Sigmoid colon (tissue), 7 donors: ENCODE results near the gene KATNB1. TPM values are rescaled to one million over a fixed set of nuclear protein-coding genes. Genes with fewer than 3 reads are reported as not detected.

Source experiments
- DNase-seq: peaks from one replicate; pipeline ENCODE4 v3.0.0-alpha.2; 2019
- H3K27ac ChIP-seq, 4 donors: fragments of 200-600 bp; sonication (generic); one replicate each; pipeline ENCODE4 v1.5.1; 2016 to 2019; ENCODE audit warnings: mild to moderate bottlenecking in 1 of 4
- H3K27me3 ChIP-seq, 3 donors: fragments of 200-600 bp; sonication (generic); one replicate each; pipeline ENCODE4 v1.5.1; 2019; ENCODE audit warnings: mild to moderate bottlenecking in 1 of 3
- H3K36me3 ChIP-seq, 4 donors: fragments of 200-600 bp; sonication (generic); one replicate each; pipeline ENCODE4 v1.5.1; 2016 to 2019
- H3K4me1 ChIP-seq, 4 donors: fragments of 200-600 bp; sonication (generic); one replicate each; pipeline ENCODE4 v1.5.1; 2017 to 2019
- H3K4me3 ChIP-seq, 4 donors: fragments of 200-600 bp; sonication (generic); one replicate each; pipeline ENCODE4 v1.5.1; 2017 to 2019; ENCODE audit warnings: mild to moderate bottlenecking in 2 of 4, moderate library complexity in 1 of 4
- H3K9me3 ChIP-seq, 4 donors: fragments of 200-600 bp in 3 of 4; sonication (generic) in 3 of 4; one replicate each; pipeline versions ENCODE4 v1.5.1 to v1.6.1; 2013 to 2019
- CTCF ChIP-seq, 4 experiments: fragments of 450-650 bp in 3 of 4; fragments of 200-600 bp in 1 of 4; IDR thresholded peaks; one replicate each; pipeline ENCODE4 v1.5.1; 2016 to 2019; ENCODE audit warnings: antibody characterized with exemption in 4 of 4, mild to moderate bottlenecking in 3 of 4, moderate library complexity in 2 of 4
- EP300 ChIP-seq, 4 donors: sonication (generic); formaldehyde crosslinking; IDR thresholded peaks; one replicate each; pipeline ENCODE4 v1.6.1; 2017; ENCODE audit warnings: antibody characterized with exemption in 4 of 4
- POLR2A ChIP-seq, 2 donors: fragments of 450-650 bp; IDR thresholded peaks; one replicate each; pipeline ENCODE4 v1.6.1; 2016; ENCODE audit warnings: antibody characterized with exemption in 2 of 2, mild to moderate bottlenecking in 2 of 2, moderate library complexity in 2 of 2
- POLR2AphosphoS5 ChIP-seq, 4 donors: sonication (generic); formaldehyde crosslinking; IDR thresholded peaks; one replicate each; pipeline ENCODE4 v1.6.1; 2017; ENCODE audit warnings: antibody characterized with exemption in 4 of 4
- WGBS, 2 donors: extraction: QIAGEN DNeasy Blood & Tissue Kit; methylation state at CpG; one replicate each; pipeline ENCODE4 v1.1.7; 2013; 5-methylcytosine and 5-hydroxymethylcytosine counted together
- intact Hi-C: fragments of 100-400 bp; cut with DNase I; formaldehyde crosslinking; loops from one replicate; pipeline ENCODE4 v1.15.1; 2023
- polyA plus RNA-seq, 3 donors: library from polyadenylated mRNA; stranded (reverse); fragments of 200-250 nt; gene quantifications; one replicate each; pipeline ENCODE4 v1.2.3, GENCODE V29; 2013
- total RNA-seq, 4 donors: library from RNA; depleted of rRNA; stranded (reverse); fragments of >200 nt; gene quantifications; one replicate each; pipeline ENCODE4 v1.1.0, GENCODE V29; 2016
- donor health status: healthy with polysubstance abuse.
- donor health status: Bipolar disorder and iron deficiency.
- donor health status: healthy.

KATNB1 gene
- total and polyA plus RNA-seq, 7 donors: 4.3 to 18.6 (median 10.2) TPM

GRCh38 chr16:57747091-57747490 lies 11.5 kb downstream of the KATNB1 start:
- Histone ChIP-seq H3K27ac (no peak overlapping the region), H3K4me3 (no peak overlapping the region), H3K36me3 (peaks cover 0 to 30% (median 3%) of the 10 kb centered on the region in 4 donors), H3K9me3 (no peaks in the 10 kb centered on the region), H3K4me1 (no peaks in the 10 kb centered on the region), H3K27me3 (no peaks in the 10 kb centered on the region)
- 95 to 96% methylated on average over 7 of the region's 7 CpGs for WGBS, 2 donors
- no peak for TF ChIP-seq EP300 (IDR thresholded peaks at IDR 0.05)
- no peak for TF ChIP-seq CTCF (IDR thresholded peaks at IDR 0.05)
- no peak for TF ChIP-seq POLR2A (IDR thresholded peaks at IDR 0.05)
- TF ChIP-seq POLR2AphosphoS5 (IDR thresholded peaks at IDR 0.05): no peak
- intact Hi-C loops: no loop called here
- no peak for DNase-seq

GRCh38 chr16:57747496-57747895 lies 11.9 kb downstream of the KATNB1 start:
- H3K27me3 ChIP-seq: no peaks in the 10 kb centered on the region
- WGBS, 2 donors: 93 to 97% methylated on average over 12 of the region's 12 CpGs
- intact Hi-C loops: no loop called here
- no peak for TF ChIP-seq EP300 (IDR thresholded peaks at IDR 0.05)
- TF ChIP-seq CTCF (IDR thresholded peaks at IDR 0.05): no peak
- no peak for TF ChIP-seq POLR2A (IDR thresholded peaks at IDR 0.05)
- no peak for TF ChIP-seq POLR2AphosphoS5 (IDR thresholded peaks at IDR 0.05)
- H3K27ac ChIP-seq: no peak overlapping the region
- H3K4me3 ChIP-seq: no peak overlapping the region
- H3K36me3 ChIP-seq: peaks cover 0 to 30% (median 5%) of the 10 kb centered on the region in 4 donors
- no peaks in the 10 kb centered on the region for H3K9me3 ChIP-seq
- H3K4me1 ChIP-seq: no peaks in the 10 kb centered on the region
- DNase-seq: no peak

- 92 to 95% methylated on average over 6 of the region's 6 CpGs for WGBS, 2 donors
- intact Hi-C loops: no loop called here
- Histone ChIP-seq H3K27me3 (no peaks in the 10 kb centered on the region), H3K27ac (no peak overlapping the region), H3K9me3 (no peaks in the 10 kb centered on the region), H3K4me3 (no peak overlapping the region), H3K36me3 (peaks cover 0 to 30% (median 6%) of the 10 kb centered on the region in 4 donors), H3K4me1 (no peaks in the 10 kb centered on the region)
- no peak for TF ChIP-seq CTCF (IDR thresholded peaks at IDR 0.05)
- TF ChIP-seq EP300 (IDR thresholded peaks at IDR 0.05): no peak
- no peak for TF ChIP-seq POLR2A (IDR thresholded peaks at IDR 0.05)
- TF ChIP-seq POLR2AphosphoS5 (IDR thresholded peaks at IDR 0.05): no peak
- DNase-seq: no peak
Measured at GRCh38 chr16:57747996-57748395, 12.4 kb downstream of the KATNB1 start.

GRCh38 chr16:57748596-57748995 lies 13.0 kb downstream of the KATNB1 start:
- H3K27me3 ChIP-seq: no peaks in the 10 kb centered on the region
- no peak overlapping the region for H3K27ac ChIP-seq
- H3K4me3 ChIP-seq: no peak overlapping the region
- H3K9me3 ChIP-seq: no peaks in the 10 kb centered on the region
- intact Hi-C loops: no loop called here
- H3K36me3 ChIP-seq: peaks cover 0 to 30% (median 10%) of the 10 kb centered on the region in 4 donors
- TF ChIP-seq POLR2AphosphoS5 (IDR thresholded peaks at IDR 0.05): no peak
- TF ChIP-seq CTCF (IDR thresholded peaks at IDR 0.05): no peak
- TF ChIP-seq POLR2A (IDR thresholded peaks at IDR 0.05): no peak
- no peak for TF ChIP-seq EP300 (IDR thresholded peaks at IDR 0.05)
- no peaks in the 10 kb centered on the region for H3K4me1 ChIP-seq
- DNase-seq: no peak
- 90 to 93% methylated on average over 11 of the region's 11 CpGs for WGBS, 2 donors

- H3K36me3 ChIP-seq: peaks cover 0 to 26% (median 12%) of the 10 kb centered on the region in 4 donors
- DNase-seq: no peak
- WGBS, 2 donors: 88 to 89% methylated on average over 3 of the region's 3 CpGs
Measured at GRCh38 chr16:57749101-57749692, 13.6 kb downstream of the KATNB1 start.

More at GRCh38 chr16:57749101-57749692, 13.6 kb downstream of the KATNB1 start:
- Histone ChIP-seq H3K4me1 (no peaks in the 10 kb centered on the region), H3K4me3 (no peak overlapping the region), H3K27ac (no peak overlapping the region), H3K27me3 (no peaks in the 10 kb centered on the region), H3K9me3 (no peaks in the 10 kb centered on the region)
- TF ChIP-seq POLR2AphosphoS5 (IDR thresholded peaks at IDR 0.05) (no peak), EP300 (IDR thresholded peaks at IDR 0.05) (no peak), POLR2A (IDR thresholded peaks at IDR 0.05) (no peak), CTCF (IDR thresholded peaks at IDR 0.05) (no peak)
- intact Hi-C loops: no loop called here
